GM23248 (cell line): Measurements from ENCODE around the gene EGR1. TPM values are rescaled to one million over a fixed set of nuclear protein-coding genes. Genes with fewer than 3 reads are reported as not detected.

Experiments used
- DNase-seq: peaks from one replicate; pipeline ENCODE4 v3.0.0-alpha.2; 2015
- H2AFZ ChIP-seq: fragments of 200-600 bp; sonication (generic); 2 replicates; pipeline ENCODE4 v1.6.1; 2016; ENCODE audit warnings: antibody characterized with exemption
- H3F3A ChIP-seq: fragments of 200-600 bp; sonication (generic); 2 replicates; pipeline ENCODE4 v1.6.1; 2016; ENCODE audit warnings: mild to moderate bottlenecking, antibody characterized with exemption, mixed run types; ENCODE audit not compliant: insufficient read depth
- H3K27ac ChIP-seq: fragments of 200-600 bp; sonication (generic); 2 replicates; pipeline ENCODE4 v1.5.1; 2016; ENCODE audit warnings: mild to moderate bottlenecking
- H3K27me3 ChIP-seq: fragments of 200-600 bp; sonication (generic); replicated peaks from 2 replicates; pipeline ENCODE4 v1.6.1; 2016; ENCODE audit warnings: mild to moderate bottlenecking; ENCODE audit not compliant: insufficient read depth
- H3K36me3 ChIP-seq: fragments of 200-600 bp; sonication (generic); 2 replicates; pipeline ENCODE4 v1.6.1; 2016; ENCODE audit warnings: low read depth, mild to moderate bottlenecking
- H3K4me1 ChIP-seq: fragments of 200-600 bp; sonication (generic); 2 replicates; pipeline ENCODE4 v1.6.1; 2016; ENCODE audit warnings: mild to moderate bottlenecking; ENCODE audit not compliant: insufficient read depth
- H3K4me2 ChIP-seq: fragments of 200-600 bp; sonication (generic); one replicate; pipeline ENCODE4 v1.6.1; 2016; ENCODE audit warnings: mild to moderate bottlenecking; ENCODE audit not compliant: unreplicated experiment
- H3K4me3 ChIP-seq: fragments of 200-600 bp; sonication (generic); 2 replicates; pipeline ENCODE4 v1.5.1; 2016; ENCODE audit warnings: mild to moderate bottlenecking
- H3K79me2 ChIP-seq: fragments of 200-600 bp; sonication (generic); 2 replicates; pipeline ENCODE4 v1.6.1; 2016; ENCODE audit warnings: mild to moderate bottlenecking; ENCODE audit not compliant: insufficient read depth
- H3K9ac ChIP-seq: fragments of 200-600 bp; sonication (generic); 2 replicates; pipeline ENCODE4 v1.6.1; 2016; ENCODE audit warnings: mild to moderate bottlenecking
- H3K9me2 ChIP-seq: fragments of 200-600 bp; sonication (generic); 2 replicates; pipeline ENCODE4 v1.6.1; 2016; ENCODE audit warnings: mixed run types, mild to moderate bottlenecking, moderate library complexity; ENCODE audit not compliant: insufficient read depth
- H3K9me3 ChIP-seq: fragments of 200-600 bp; sonication (generic); one replicate; pipeline ENCODE4 v1.6.1; 2017; ENCODE audit warnings: low read depth
- H4K20me1 ChIP-seq: fragments of 200-600 bp; sonication (generic); 2 replicates; pipeline ENCODE4 v1.6.0; 2016; ENCODE audit not compliant: insufficient read depth
- EZH2 ChIP-seq: fragments of 200-600 bp; sonication (generic); IDR thresholded peaks from 2 replicates; pipeline ENCODE4 v1.6.1; 2018; ENCODE audit warnings: antibody characterized with exemption, mild to moderate bottlenecking; ENCODE audit not compliant: insufficient read depth, poor library complexity, severe bottlenecking
- EZH2phosphoT487 ChIP-seq: fragments of 200-600 bp; sonication (generic); IDR thresholded peaks from 2 replicates; pipeline ENCODE4 v1.6.1; 2018; ENCODE audit warnings: antibody characterized with exemption, moderate library complexity, mild to moderate bottlenecking, low read depth; ENCODE audit not compliant: insufficient read depth
- WGBS, 2 experiments: methylation state at CpG; one replicate each; pipeline ENCODE4 v1.1.6; 2015 to 2017; ENCODE audit warnings: low lambda C conversion rate in 2 of 2, low coverage in 1 of 2; ENCODE audit errors: missing lambda C conversion rate in 2 of 2; 5-methylcytosine and 5-hydroxymethylcytosine counted together
- in situ Hi-C: fragments of 300-500 bp; cut with MboI; formaldehyde crosslinking; loops from 2 replicates; pipeline ENCODE4 v1.15.0; 2020
- polyA plus RNA-seq: library from polyadenylated mRNA; unstranded; fragments of >200 nt; fragmentation: Nextera tagmentation; extraction: Ambion mirVana; gene quantifications from 2 replicates; pipeline ENCODE4 v1.2.1, GENCODE V29; 2016
- total RNA-seq: library from RNA; depleted of rRNA; stranded (reverse); fragments of >200 nt; shearing (Covaris generic); gene quantifications from 2 replicates; pipeline ENCODE4 v1.2.3, GENCODE V29; 2014

The EGR1 gene
- total and polyA plus RNA-seq, 2 experiments from 2014 or later, result 19.0 to 170 TPM

DNA sequence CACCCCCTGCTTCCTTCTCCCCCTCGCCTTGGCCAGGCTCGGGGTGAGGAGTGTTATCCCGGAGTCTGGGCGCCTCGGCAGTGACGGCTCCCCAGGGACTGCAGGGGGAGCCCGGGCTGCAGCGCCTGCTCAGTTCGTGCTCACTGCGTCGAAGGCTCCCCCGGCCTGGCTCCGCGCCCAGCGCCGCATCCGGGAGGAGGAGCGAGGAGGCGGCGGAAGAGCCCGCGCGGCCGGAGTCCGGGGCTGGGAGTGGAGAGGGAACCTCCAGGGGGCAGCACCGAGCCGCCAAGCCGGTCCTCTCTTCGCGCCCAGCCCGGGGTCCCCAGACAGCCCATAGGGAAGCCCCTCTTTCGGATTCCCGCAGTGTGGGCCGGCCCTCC lies 1.3 kb upstream of the EGR1 start:
- H4K20me1 ChIP-seq, result peaks cover 20% of the 10 kb centered on the region
- H3F3A ChIP-seq, result peaks cover 27% of the 10 kb centered on the region
- peak overlapping the region; percentile 84 for H2AFZ ChIP-seq
- H3K4me1 ChIP-seq, result peaks cover 32% of the 10 kb centered on the region
- peak overlapping the region; percentile 96 for H3K27ac ChIP-seq
- no peak for TF ChIP-seq EZH2
- TF ChIP-seq EZH2phosphoT487, result no peak
- peaks cover 22% of the 10 kb centered on the region; the same call in 1 of the 2 replicates for H3K36me3 ChIP-seq
- H3K9me3 ChIP-seq, result no peaks in the 10 kb centered on the region
- DNase-seq, result peak; percentile 97
- WGBS, 2 experiments, result 1 to 3% methylated on average over 26 to 28 of the region's 34 CpGs
- H3K9ac ChIP-seq, result peak overlapping the region; percentile 90
- in situ Hi-C loops, result no loop called here
- peaks cover 35% of the 10 kb centered on the region for H3K79me2 ChIP-seq
- H3K4me2 ChIP-seq, result peak overlapping the region; percentile 99
- H3K4me3 ChIP-seq, result peak overlapping the region; percentile 85
- no peaks in the 10 kb centered on the region for H3K27me3 ChIP-seq
- no peaks in the 10 kb centered on the region for H3K9me2 ChIP-seq

DNA sequence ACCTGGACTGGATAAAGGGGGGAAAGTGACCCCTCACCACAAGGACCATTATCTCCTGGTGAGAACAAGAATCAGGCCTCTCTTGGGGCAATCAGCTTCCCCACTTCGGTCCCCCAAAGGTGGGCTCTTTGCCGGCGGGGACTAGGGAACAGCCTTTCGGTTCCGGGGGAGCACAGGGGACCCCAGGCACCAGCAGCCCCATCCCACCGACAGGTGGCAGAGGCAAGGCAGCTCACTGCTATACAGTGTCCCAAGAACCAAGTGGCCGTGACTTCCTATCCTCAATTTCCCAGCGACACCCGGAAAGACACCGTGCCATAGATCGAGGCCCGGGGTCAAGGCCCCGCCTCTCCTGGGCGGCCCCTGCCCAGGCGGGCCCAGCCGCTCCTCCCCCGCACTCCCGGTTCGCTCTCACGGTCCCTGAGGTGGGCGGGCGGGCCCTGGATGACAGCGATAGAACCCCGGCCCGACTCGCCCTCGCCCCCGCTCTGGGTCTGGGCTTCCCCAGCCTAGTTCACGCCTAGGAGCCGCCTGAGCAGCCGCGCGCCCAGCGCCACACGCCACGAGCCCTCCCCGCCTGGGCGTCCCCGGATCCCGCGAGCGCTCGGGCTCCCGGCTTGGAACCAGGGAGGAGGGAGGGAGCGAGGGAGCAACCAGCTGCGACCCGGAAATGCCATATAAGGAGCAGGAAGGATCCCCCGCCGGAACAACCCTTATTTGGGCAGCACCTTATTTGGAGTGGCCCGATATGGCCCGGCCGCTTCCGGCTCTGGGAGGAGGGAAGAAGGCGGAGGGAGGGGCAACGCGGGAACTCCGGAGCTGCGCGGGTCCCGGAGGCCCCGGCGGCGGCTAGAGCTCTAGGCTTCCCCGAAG lies 655 bp upstream of the EGR1 start:
- Histone ChIP-seq H3K4me3 (peak overlapping the region; percentile 85), H3K79me2 (peaks cover 37% of the 10 kb centered on the region), H3K9me2 (no peaks in the 10 kb centered on the region), H3F3A (peaks cover 33% of the 10 kb centered on the region), H3K36me3 (peaks cover 22% of the 10 kb centered on the region; the same call in 1 of the 2 replicates), H3K9me3 (no peaks in the 10 kb centered on the region), H3K27me3 (no peaks in the 10 kb centered on the region), H3K4me2 (peak overlapping the region; percentile 99), H3K27ac (peak overlapping the region; percentile 96), H3K4me1 (peaks cover 35% of the 10 kb centered on the region), H4K20me1 (peaks cover 20% of the 10 kb centered on the region), H3K9ac (peak overlapping the region; percentile 90), H2AFZ (peak overlapping the region; percentile 80)
- TF ChIP-seq EZH2 (no peak), EZH2phosphoT487 (no peak)
- WGBS, 2 experiments, result 1% methylated on average over 52 to 64 of the region's 64 CpGs
- DNase-seq, result peak; percentile 99
- in situ Hi-C loops, result no loop called here

- Histone ChIP-seq H3K4me2 (peak overlapping the region; percentile 81), H3K9ac (peak overlapping the region; percentile 90), H3F3A (peaks cover 50% of the 10 kb centered on the region), H3K36me3 (peaks cover 22% of the 10 kb centered on the region; the same call in 1 of the 2 replicates), H3K9me2 (no peaks in the 10 kb centered on the region), H3K79me2 (peaks cover 37% of the 10 kb centered on the region), H3K27ac (peak overlapping the region; percentile 96), H4K20me1 (peaks cover 20% of the 10 kb centered on the region), H3K27me3 (no peaks in the 10 kb centered on the region), H3K9me3 (no peaks in the 10 kb centered on the region), H3K4me3 (peak overlapping the region; percentile 85), H3K4me1 (peaks cover 31% of the 10 kb centered on the region), H2AFZ (no peak overlapping the region)
- WGBS, 2 experiments, result 3 to 5% methylated on average over 28 to 39 of the region's 39 CpGs
- DNase-seq, result peak; percentile 64
- TF ChIP-seq EZH2phosphoT487 (no peak), EZH2 (no peak)
- in situ Hi-C loops, result no loop called here
Measured at GRCh38 chr5:138466125-138466899, 1.0 kb downstream of the EGR1 start.
